ENCODE measurements around the gene PRG2.

Gene PRG2

GRCh38 chr11:57394203-57394965 is 3.9 kb upstream of the PRG2 start:
- H3K27me3 ChIP-seq (ENCODE audit: control insufficient read depth, insufficient read depth, low read length): peaks cover 58% of the 10 kb centered on the region
- H3K27ac ChIP-seq (ENCODE audit: low read depth, low read length): no peak overlapping the region
- H3K9me3 ChIP-seq (ENCODE audit: control insufficient read depth, insufficient read depth, low read depth, low read length): no peaks in the 10 kb centered on the region
- no peak overlapping the region for H3K9ac ChIP-seq (ENCODE audit: low read length)
- H3K4me3 ChIP-seq (ENCODE audit: low read depth, low read length): no peak overlapping the region
- H3K36me3 ChIP-seq (ENCODE audit: control insufficient read depth, insufficient read depth, low read length): no peaks in the 10 kb centered on the region
- H3K4me1 ChIP-seq (ENCODE audit: control insufficient read depth, insufficient read depth, low read length): no peaks in the 10 kb centered on the region

GRCh38 chr11:57392763-57393105 is 2.3 kb upstream of the PRG2 start:
- H3K27ac ChIP-seq (ENCODE audit: low read depth, low read length): no peak overlapping the region
- H3K4me1 ChIP-seq (ENCODE audit: control insufficient read depth, insufficient read depth, low read length): no peaks in the 10 kb centered on the region
- H3K36me3 ChIP-seq (ENCODE audit: control insufficient read depth, insufficient read depth, low read length): no peaks in the 10 kb centered on the region
- H3K27me3 ChIP-seq (ENCODE audit: control insufficient read depth, insufficient read depth, low read length): peaks cover 62% of the 10 kb centered on the region
- H3K4me3 ChIP-seq (ENCODE audit: low read depth, low read length): no peak overlapping the region
- H3K9ac ChIP-seq (ENCODE audit: low read length): no peak overlapping the region
- H3K9me3 ChIP-seq (ENCODE audit: control insufficient read depth, insufficient read depth, low read depth, low read length): no peaks in the 10 kb centered on the region

DNA sequence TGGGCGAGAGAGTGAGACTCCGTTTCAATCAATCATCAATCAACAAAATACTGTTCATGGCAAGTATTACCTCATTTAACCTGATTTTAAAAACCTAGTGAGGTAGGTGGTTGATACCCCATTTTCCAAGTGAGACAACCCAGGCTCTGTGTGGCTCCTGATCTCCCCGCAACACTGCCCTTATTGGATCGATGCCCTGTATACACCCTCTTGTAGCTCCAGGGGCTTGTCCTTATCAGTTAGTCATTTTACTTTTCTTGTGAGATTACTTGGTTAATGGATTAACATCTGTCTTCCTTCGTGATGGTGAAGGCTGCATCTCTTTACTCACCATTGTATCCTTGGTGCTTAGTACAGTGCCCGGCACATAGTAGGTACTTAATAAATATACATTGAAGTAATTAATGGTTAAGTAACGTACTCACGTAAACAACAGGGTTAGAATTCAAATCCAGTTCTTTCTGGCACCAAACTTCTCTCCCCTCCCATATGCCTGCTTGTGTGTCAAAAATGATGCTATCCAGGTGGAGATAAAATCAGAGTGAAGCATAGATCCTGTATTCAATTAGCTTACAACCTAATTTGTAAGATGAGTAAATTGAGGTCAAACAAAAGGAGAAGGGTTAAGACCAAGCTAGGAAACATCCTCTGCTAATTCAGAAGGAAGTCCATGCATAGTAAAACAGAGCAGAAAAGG is 1.8 kb upstream of the PRG2 start:
- Histone ChIP-seq H3K36me3 (ENCODE audit: control insufficient read depth, insufficient read depth, low read length) (no peaks in the 10 kb centered on the region), H3K9me3 (ENCODE audit: control insufficient read depth, insufficient read depth, low read depth, low read length) (no peaks in the 10 kb centered on the region), H3K27me3 (ENCODE audit: control insufficient read depth, insufficient read depth, low read length) (peaks cover 60% of the 10 kb centered on the region), H3K4me3 (ENCODE audit: low read depth, low read length) (no peak overlapping the region), H3K4me1 (ENCODE audit: control insufficient read depth, insufficient read depth, low read length) (no peaks in the 10 kb centered on the region), H3K9ac (ENCODE audit: low read length) (no peak overlapping the region), H3K27ac (ENCODE audit: low read depth, low read length) (no peak overlapping the region)

GRCh38 chr11:57391539-57391938 is 1.1 kb upstream of the PRG2 start:
- Histone ChIP-seq H3K9me3 (ENCODE audit: control insufficient read depth, insufficient read depth, low read depth, low read length) (no peaks in the 10 kb centered on the region), H3K27me3 (ENCODE audit: control insufficient read depth, insufficient read depth, low read length) (peaks cover 60% of the 10 kb centered on the region), H3K4me3 (ENCODE audit: low read depth, low read length) (no peak overlapping the region), H3K9ac (ENCODE audit: low read length) (no peak overlapping the region), H3K36me3 (ENCODE audit: control insufficient read depth, insufficient read depth, low read length) (no peaks in the 10 kb centered on the region), H3K27ac (ENCODE audit: low read depth, low read length) (no peak overlapping the region), H3K4me1 (ENCODE audit: control insufficient read depth, insufficient read depth, low read length) (no peaks in the 10 kb centered on the region)

DNA sequence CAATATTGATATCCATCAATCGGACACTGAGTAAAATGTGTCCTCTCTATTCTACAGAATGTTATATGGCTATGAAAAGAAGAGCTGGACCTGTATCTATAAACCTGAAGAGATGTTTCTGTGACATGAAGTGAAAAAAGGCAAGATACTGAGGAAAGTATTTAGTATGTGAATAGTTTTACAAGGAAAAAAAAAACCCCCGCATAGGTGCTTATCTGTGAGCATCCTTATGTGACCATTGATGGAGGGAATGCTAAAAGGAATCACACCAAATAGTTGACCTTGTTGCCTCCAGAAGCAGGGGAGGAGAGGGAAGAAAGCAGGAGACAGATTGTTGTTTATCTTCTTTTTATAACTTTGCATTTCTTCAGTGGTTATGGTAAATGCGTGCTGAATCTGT is 661 bp upstream of the PRG2 start:
- Histone ChIP-seq H3K9ac (ENCODE audit: low read length) (no peak overlapping the region), H3K36me3 (ENCODE audit: control insufficient read depth, insufficient read depth, low read length) (no peaks in the 10 kb centered on the region), H3K9me3 (ENCODE audit: control insufficient read depth, insufficient read depth, low read depth, low read length) (no peaks in the 10 kb centered on the region), H3K27me3 (ENCODE audit: control insufficient read depth, insufficient read depth, low read length) (peaks cover 57% of the 10 kb centered on the region), H3K4me1 (ENCODE audit: control insufficient read depth, insufficient read depth, low read length) (no peaks in the 10 kb centered on the region), H3K4me3 (ENCODE audit: low read depth, low read length) (no peak overlapping the region), H3K27ac (ENCODE audit: low read depth, low read length) (no peak overlapping the region)

DNA sequence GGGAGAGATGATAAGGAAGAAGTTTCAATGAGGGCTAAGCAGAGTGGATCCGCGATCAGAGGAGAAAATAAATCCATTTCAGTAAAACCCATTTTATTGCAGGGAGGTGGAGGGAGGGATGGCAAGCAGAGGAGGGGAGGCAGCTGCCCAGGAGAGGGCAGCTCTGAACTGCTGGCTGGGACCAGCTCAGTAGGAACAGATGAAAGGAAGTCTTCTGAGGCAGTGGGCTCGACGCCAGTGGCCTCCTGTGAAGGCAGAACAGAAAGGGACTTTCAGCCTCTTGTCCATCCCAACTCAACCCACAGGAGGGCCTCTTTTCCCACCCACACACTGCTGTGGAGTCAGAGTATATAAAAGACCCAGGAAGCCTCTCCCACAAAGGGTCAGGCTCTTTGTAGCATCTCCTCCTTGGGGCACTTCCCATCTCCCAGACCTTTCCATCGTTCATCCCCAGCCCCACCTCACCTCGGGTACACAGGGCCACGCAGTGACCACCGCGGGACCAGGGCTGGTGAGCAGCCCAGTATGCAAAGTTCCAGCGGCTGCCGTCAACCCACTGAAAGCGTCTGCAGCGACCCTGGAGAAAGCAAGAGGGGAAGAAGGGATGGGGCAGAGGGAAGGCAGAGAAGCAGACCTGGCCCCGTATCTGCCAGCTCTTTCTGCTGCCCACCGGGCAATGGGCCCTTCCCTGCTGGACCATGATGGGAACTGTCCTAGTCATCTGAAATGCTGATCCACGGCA is 3.0 kb downstream of the PRG2 start:
- Histone ChIP-seq H3K4me3 (ENCODE audit: low read depth, low read length) (no peak overlapping the region), H3K4me1 (ENCODE audit: control insufficient read depth, insufficient read depth, low read length) (no peaks in the 10 kb centered on the region), H3K9me3 (ENCODE audit: control insufficient read depth, insufficient read depth, low read depth, low read length) (no peaks in the 10 kb centered on the region), H3K9ac (ENCODE audit: low read length) (no peak overlapping the region), H3K36me3 (ENCODE audit: control insufficient read depth, insufficient read depth, low read length) (no peaks in the 10 kb centered on the region), H3K27me3 (ENCODE audit: control insufficient read depth, insufficient read depth, low read length) (peaks cover 46% of the 10 kb centered on the region), H3K27ac (ENCODE audit: low read depth, low read length) (no peak overlapping the region)

DNA sequence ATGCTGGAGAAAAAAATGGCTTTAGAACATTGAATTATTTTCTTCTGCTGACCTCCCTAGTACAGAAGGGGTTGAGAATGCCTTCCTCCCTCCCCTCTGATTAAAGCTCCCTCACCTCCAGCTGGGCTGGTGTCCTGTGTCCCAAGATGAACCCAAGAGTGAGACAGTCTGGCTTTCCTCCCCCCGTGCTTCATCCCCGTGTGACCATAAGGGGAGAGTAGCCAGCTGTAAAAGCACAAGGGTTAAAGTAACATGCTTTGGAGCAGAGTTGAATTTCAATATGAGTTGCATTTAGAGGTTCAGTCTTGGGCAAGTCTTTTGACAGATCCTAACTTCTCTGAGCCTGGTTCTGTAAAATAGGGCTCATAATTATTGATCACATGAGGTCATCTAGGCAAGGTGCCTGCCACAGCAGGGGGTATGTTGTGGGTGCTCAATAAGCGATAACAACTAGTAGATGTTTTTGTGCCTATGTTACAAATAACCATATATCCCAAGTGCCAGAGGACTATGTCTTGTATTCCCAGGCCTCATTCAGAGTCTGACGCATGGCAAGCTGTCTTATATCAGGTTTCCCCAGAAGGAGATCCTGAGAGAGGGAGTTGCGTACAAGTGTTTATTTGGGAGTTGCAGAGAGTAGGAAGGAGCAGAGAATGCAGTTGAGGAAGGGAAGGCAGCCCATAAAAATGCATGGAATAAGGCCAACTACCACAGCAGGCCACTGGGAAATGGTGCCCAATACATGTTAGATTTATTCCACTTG is 4.1 kb downstream of the PRG2 start:
- Histone ChIP-seq H3K27ac (ENCODE audit: low read depth, low read length) (no peak overlapping the region), H3K27me3 (ENCODE audit: control insufficient read depth, insufficient read depth, low read length) (peaks cover 44% of the 10 kb centered on the region), H3K4me3 (ENCODE audit: low read depth, low read length) (no peak overlapping the region), H3K36me3 (ENCODE audit: control insufficient read depth, insufficient read depth, low read length) (no peaks in the 10 kb centered on the region), H3K4me1 (ENCODE audit: control insufficient read depth, insufficient read depth, low read length) (no peaks in the 10 kb centered on the region), H3K9me3 (ENCODE audit: control insufficient read depth, insufficient read depth, low read depth, low read length) (no peaks in the 10 kb centered on the region), H3K9ac (ENCODE audit: low read length) (no peak overlapping the region)

DNA sequence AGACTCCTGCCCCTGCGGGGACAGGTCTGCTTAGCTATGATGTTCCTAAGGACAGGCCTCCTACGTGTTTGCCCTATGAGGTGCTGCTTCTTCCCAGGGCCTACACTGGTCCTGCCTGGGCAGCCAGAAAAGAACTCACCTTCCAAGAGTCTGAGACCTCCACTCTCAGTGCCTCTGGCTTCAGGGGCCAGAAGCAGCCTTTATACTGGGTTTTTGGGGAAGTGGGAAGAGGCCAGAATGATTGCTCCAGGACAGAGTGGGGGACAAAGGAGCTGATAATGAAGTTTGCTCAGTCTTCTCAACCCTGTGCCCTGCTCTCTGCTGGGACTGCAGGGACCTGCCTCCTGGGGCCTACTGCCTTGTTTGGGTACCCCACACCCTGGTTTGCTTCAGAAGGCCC is 9.5 kb downstream of the PRG2 start, which contains the start of gene PRG3:
TSS of gene PRG3 (minus strand) at position 176 of the 400 bp plus-strand sequence. CDS start 442 bp downstream, outside the sequence.
- peaks cover 47% of the 10 kb centered on the region for H3K27me3 ChIP-seq (ENCODE audit: control insufficient read depth, insufficient read depth, low read length)

GRCh38 chr11:57379732-57380131 is 10.7 kb downstream of the PRG2 start:
- Histone ChIP-seq H3K27me3 (ENCODE audit: control insufficient read depth, insufficient read depth, low read length) (peaks cover 47% of the 10 kb centered on the region), H3K9me3 (ENCODE audit: control insufficient read depth, insufficient read depth, low read depth, low read length) (no peaks in the 10 kb centered on the region), H3K4me1 (ENCODE audit: control insufficient read depth, insufficient read depth, low read length) (no peaks in the 10 kb centered on the region; the same call in 1 of the 2 replicates), H3K9ac (ENCODE audit: low read length) (no peak overlapping the region), H3K36me3 (ENCODE audit: control insufficient read depth, insufficient read depth, low read length) (no peaks in the 10 kb centered on the region), H3K27ac (ENCODE audit: low read depth, low read length) (no peak overlapping the region), H3K4me3 (ENCODE audit: low read depth, low read length) (no peak overlapping the region)

More for the DNA sequence above, 9.5 kb downstream of the PRG2 start, which contains the start of gene PRG3:
- no peaks in the 10 kb centered on the region for H3K36me3 ChIP-seq (ENCODE audit: control insufficient read depth, insufficient read depth, low read length)
- H3K9me3 ChIP-seq (ENCODE audit: control insufficient read depth, insufficient read depth, low read depth, low read length): no peaks in the 10 kb centered on the region
- H3K27ac ChIP-seq (ENCODE audit: low read depth, low read length): no peak within 1 kb of the TSS
- no peaks in the 10 kb centered on the region; the same call in 1 of the 2 replicates for H3K4me1 ChIP-seq (ENCODE audit: control insufficient read depth, insufficient read depth, low read length)
- no peak within 1 kb of the TSS for H3K4me3 ChIP-seq (ENCODE audit: low read depth, low read length)
- H3K9ac ChIP-seq (ENCODE audit: low read length): no peak within 1 kb of the TSS

GRCh38 chr11:57378186-57378585 is 12.3 kb downstream of the PRG2 start:
- Histone ChIP-seq H3K27ac (ENCODE audit: low read depth, low read length) (no peak overlapping the region), H3K4me3 (ENCODE audit: low read depth, low read length) (no peak overlapping the region), H3K4me1 (ENCODE audit: control insufficient read depth, insufficient read depth, low read length) (no peaks in the 10 kb centered on the region; the same call in 1 of the 2 replicates), H3K36me3 (ENCODE audit: control insufficient read depth, insufficient read depth, low read length) (no peaks in the 10 kb centered on the region), H3K9ac (ENCODE audit: low read length) (no peak overlapping the region), H3K9me3 (ENCODE audit: control insufficient read depth, insufficient read depth, low read depth, low read length) (no peaks in the 10 kb centered on the region), H3K27me3 (ENCODE audit: control insufficient read depth, insufficient read depth, low read length) (peaks cover 42% of the 10 kb centered on the region)

Data from HUES6 (cell line).